SU-DHL-6 (cell line): ENCODE results near the gene RFK.

Experiments used
- H2AFZ ChIP-seq: fragments of 200-600 bp; sonication (generic); 2 replicates; pipeline ENCODE4 v1.6.1; 2014; ENCODE audit warnings: low read depth, mild to moderate bottlenecking, moderate library complexity, mixed read lengths, antibody characterized with exemption, low read length; ENCODE audit not compliant: severe bottlenecking
- H3F3A ChIP-seq: fragments of 200-600 bp; shearing (Covaris generic); 2 replicates; pipeline ENCODE4 v1.6.0; 2016; ENCODE audit warnings: antibody characterized with exemption, mild to moderate bottlenecking; ENCODE audit not compliant: insufficient read depth
- H3K27ac ChIP-seq: fragments of 200-600 bp; sonication (generic); 2 replicates; pipeline ENCODE4 v1.5.1; 2016; ENCODE audit warnings: low read depth, mild to moderate bottlenecking, low read length, moderate library complexity, mixed read lengths
- H3K27me3 ChIP-seq: fragments of 200-600 bp; sonication (generic), shearing (Covaris generic); 2 replicates; pipeline ENCODE4 v1.6.0; 2014; ENCODE audit warnings: mild to moderate bottlenecking, low read length
- H3K36me3 ChIP-seq: fragments of 200-600 bp; sonication (generic); 2 replicates; pipeline ENCODE4 v1.6.1; 2014; ENCODE audit warnings: mild to moderate bottlenecking, low read length, mixed read lengths
- H3K4me2 ChIP-seq: fragments of 300-600, 200-600 bp; shearing (Covaris generic), sonication (generic); 2 replicates; pipeline ENCODE4 v1.6.0; 2014; ENCODE audit warnings: low read length, low read depth, mild to moderate bottlenecking; ENCODE audit not compliant: poor library complexity, severe bottlenecking
- H3K4me3 ChIP-seq: fragments of 200-600 bp; sonication (generic); 2 replicates; pipeline ENCODE4 v1.5.1; 2014; ENCODE audit warnings: antibody characterized with exemption, low read length, mild to moderate bottlenecking, mixed read lengths; ENCODE audit not compliant: insufficient read depth, poor library complexity, severe bottlenecking
- H3K79me2 ChIP-seq: fragments of 200-600 bp; sonication (generic); 2 replicates; pipeline ENCODE4 v1.6.1; 2014; ENCODE audit warnings: mild to moderate bottlenecking, low read length, moderate library complexity; ENCODE audit not compliant: insufficient read depth
- H3K9ac ChIP-seq: fragments of 200-600 bp; sonication (generic); 2 replicates; pipeline ENCODE4 v1.7.0; 2014; ENCODE audit warnings: mild to moderate bottlenecking, low read length
- H3K9me2 ChIP-seq: fragments of 200-600 bp; sonication (generic); replicated peaks from 2 replicates; pipeline ENCODE4 v1.6.1; 2014; ENCODE audit warnings: low read length; ENCODE audit not compliant: insufficient read depth
- H3K9me3 ChIP-seq: fragments of 200-600 bp; sonication (generic); 2 replicates; pipeline ENCODE4 v1.6.1; 2014; ENCODE audit warnings: low read length, mixed read lengths; ENCODE audit not compliant: insufficient read depth
- H4K20me1 ChIP-seq: fragments of 200-600 bp; sonication (generic); 2 replicates; pipeline ENCODE4 v1.6.1; 2014; ENCODE audit warnings: low read depth, mild to moderate bottlenecking, antibody characterized with exemption, low read length, moderate library complexity, mixed read lengths
- EZH2phosphoT487 ChIP-seq: fragments of 200-600 bp; sonication (generic), shearing (Covaris generic); conservative IDR thresholded peaks from 2 replicates; pipeline ENCODE4 v1.6.1; 2018; ENCODE audit warnings: mild to moderate bottlenecking, antibody characterized with exemption, low read length, moderate library complexity, mixed read lengths
- TF ChIP-seq, protein P1 (sequence below): fragments of 200-600 bp; sonication (generic); IDR thresholded peaks from one replicate; pipeline ENCODE4 v1.5.1; 2017; ENCODE audit warnings: antibody characterized with exemption, mild to moderate bottlenecking, low read length, moderate library complexity; ENCODE audit not compliant: insufficient read depth, poor library complexity, severe bottlenecking

RFK gene

GRCh38 chr9:76425677-76426453, 31.6 kb upstream of the RFK start:
- Histone ChIP-seq H3F3A (no peaks in the 10 kb centered on the region), H3K79me2 (no peaks in the 10 kb centered on the region), H3K4me2 (no peak overlapping the region), H3K27ac (no peak overlapping the region), H3K36me3 (no peaks in the 10 kb centered on the region), H2AFZ (no peak overlapping the region), H3K9me2 (no peaks in the 10 kb centered on the region), H3K27me3 (no peaks in the 10 kb centered on the region), H4K20me1 (no peaks in the 10 kb centered on the region), H3K9ac (no peak overlapping the region), H3K9me3 (no peaks in the 10 kb centered on the region), H3K4me3 (no peak overlapping the region)
- TF ChIP-seq EZH2phosphoT487: no peak
- TF ChIP-seq, protein P1, sequence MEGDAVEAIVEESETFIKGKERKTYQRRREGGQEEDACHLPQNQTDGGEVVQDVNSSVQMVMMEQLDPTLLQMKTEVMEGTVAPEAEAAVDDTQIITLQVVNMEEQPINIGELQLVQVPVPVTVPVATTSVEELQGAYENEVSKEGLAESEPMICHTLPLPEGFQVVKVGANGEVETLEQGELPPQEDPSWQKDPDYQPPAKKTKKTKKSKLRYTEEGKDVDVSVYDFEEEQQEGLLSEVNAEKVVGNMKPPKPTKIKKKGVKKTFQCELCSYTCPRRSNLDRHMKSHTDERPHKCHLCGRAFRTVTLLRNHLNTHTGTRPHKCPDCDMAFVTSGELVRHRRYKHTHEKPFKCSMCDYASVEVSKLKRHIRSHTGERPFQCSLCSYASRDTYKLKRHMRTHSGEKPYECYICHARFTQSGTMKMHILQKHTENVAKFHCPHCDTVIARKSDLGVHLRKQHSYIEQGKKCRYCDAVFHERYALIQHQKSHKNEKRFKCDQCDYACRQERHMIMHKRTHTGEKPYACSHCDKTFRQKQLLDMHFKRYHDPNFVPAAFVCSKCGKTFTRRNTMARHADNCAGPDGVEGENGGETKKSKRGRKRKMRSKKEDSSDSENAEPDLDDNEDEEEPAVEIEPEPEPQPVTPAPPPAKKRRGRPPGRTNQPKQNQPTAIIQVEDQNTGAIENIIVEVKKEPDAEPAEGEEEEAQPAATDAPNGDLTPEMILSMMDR: no peak

DNA sequence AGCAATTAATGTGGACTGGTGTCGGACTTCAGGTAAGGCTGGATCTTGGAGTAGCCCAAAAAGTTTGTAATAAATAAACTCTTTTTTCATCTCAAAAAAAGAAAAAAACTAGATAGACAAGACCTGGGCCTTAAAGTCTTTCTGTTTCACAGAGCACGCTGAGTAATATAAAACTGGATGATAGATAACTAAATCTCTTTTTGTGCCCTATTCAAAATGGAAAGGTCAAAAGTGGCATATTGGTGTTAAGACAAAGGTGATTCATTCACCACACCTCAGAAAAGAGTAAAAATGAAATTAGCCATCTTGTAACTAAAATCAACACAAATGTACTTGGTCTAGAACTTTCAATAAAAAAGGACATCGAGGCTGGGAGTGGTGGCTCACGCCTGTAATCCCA, 30.3 kb upstream of the RFK start:
- TF ChIP-seq, protein P1: no peak
- no peak for TF ChIP-seq EZH2phosphoT487
- H4K20me1 ChIP-seq: no peaks in the 10 kb centered on the region
- no peak overlapping the region for H3K27ac ChIP-seq
- no peak overlapping the region for H3K4me2 ChIP-seq
- H3K79me2 ChIP-seq: no peaks in the 10 kb centered on the region
- H3K27me3 ChIP-seq: no peaks in the 10 kb centered on the region
- no peaks in the 10 kb centered on the region for H3F3A ChIP-seq
- no peak overlapping the region for H3K9ac ChIP-seq
- no peaks in the 10 kb centered on the region for H3K36me3 ChIP-seq
- H3K9me3 ChIP-seq: no peaks in the 10 kb centered on the region
- H2AFZ ChIP-seq: no peak overlapping the region
- no peaks in the 10 kb centered on the region for H3K9me2 ChIP-seq
- no peak overlapping the region for H3K4me3 ChIP-seq

- H3K36me3 ChIP-seq: no peaks in the 10 kb centered on the region
- no peaks in the 10 kb centered on the region for H3K9me3 ChIP-seq
- H2AFZ ChIP-seq: no peak overlapping the region
- H3F3A ChIP-seq: no peaks in the 10 kb centered on the region
- H3K79me2 ChIP-seq: no peaks in the 10 kb centered on the region
- H3K4me2 ChIP-seq: no peak overlapping the region
- H3K4me3 ChIP-seq: no peak overlapping the region
- no peak for TF ChIP-seq EZH2phosphoT487
- TF ChIP-seq, protein P1: no peak
- no peaks in the 10 kb centered on the region for H4K20me1 ChIP-seq
- H3K9ac ChIP-seq: no peak overlapping the region
- no peaks in the 10 kb centered on the region for H3K27me3 ChIP-seq
- H3K9me2 ChIP-seq: no peaks in the 10 kb centered on the region
- H3K27ac ChIP-seq: no peak overlapping the region
Measured at GRCh38 chr9:76423216-76424177, 29.3 kb upstream of the RFK start.
